Caco-2 (cell line): ENCODE results near the gene ZDHHC14. TPM values are rescaled to one million over a fixed set of nuclear protein-coding genes. Genes with fewer than 3 reads are reported as not detected.
"Not testable (repeated sequence)": the region's sequence is repeated elsewhere in the genome, so short reads cannot be mapped to it uniquely, and the experiment has no call there.

Experiments used
- BruUV-seq: library from RNA; stranded (reverse); fragments of 400-500 nt; replicated peaks from 2 replicates; lab custom pipeline; 2021; lab: Mats Ljungman, UMichigan
- CTCF ChIA-PET: fragments of 300-600 bp; sonication (Branson Sonifier 250); formaldehyde crosslinking; loops from one replicate; lab custom pipeline; 2022; ENCODE audit warnings: antibody characterized with exemption; lab: Charles Lee
- POLR2A ChIA-PET: fragments of 300-600 bp; sonication (Branson Sonifier 250); formaldehyde crosslinking; loops from one replicate; lab custom pipeline; 2022; ENCODE audit warnings: antibody characterized with exemption; lab: Charles Lee
- DNase-seq, 2 experiments: peaks; one replicate each; pipeline versions ENCODE4 v3.0.0 to v3.0.0-alpha.2; 2020 to 2022
- H3K27me3 ChIP-seq: replicated peaks from 2 replicates; pipeline ENCODE4 v1.6.0; 2011; ENCODE audit warnings: low read length; ENCODE audit not compliant: control insufficient read depth, insufficient read depth
- H3K36me3 ChIP-seq: 2 replicates; pipeline ENCODE4 v1.5.1; 2011; ENCODE audit warnings: low read length; ENCODE audit not compliant: control insufficient read depth, insufficient read depth
- H3K4me1 ChIP-seq: fragments of 250-450 bp; sonication (Bioruptor Pico); 2 replicates; pipeline ENCODE4 v1.5.1; 2020; ENCODE audit warnings: mild to moderate bottlenecking
- H3K4me3 ChIP-seq: 2 replicates; pipeline ENCODE4 v1.5.1; 2011; ENCODE audit warnings: low read depth, mild to moderate bottlenecking, control low read depth, low read length
- H3K9me3 ChIP-seq: fragments of 250-450 bp; sonication (Bioruptor Pico); 2 replicates; pipeline ENCODE4 v1.5.1; 2020; ENCODE audit warnings: mild to moderate bottlenecking, moderate library complexity
- H3K27ac Mint-ChIP-seq: one replicate; pipeline ENCODE4 v1.8.0; 2022; ENCODE audit warnings: mixed read lengths; ENCODE audit not compliant: unreplicated experiment
- H3K27me3 Mint-ChIP-seq: one replicate; pipeline ENCODE4 v1.8.0; 2022; ENCODE audit warnings: mixed read lengths; ENCODE audit not compliant: insufficient read depth, unreplicated experiment
- H3K36me3 Mint-ChIP-seq: one replicate; pipeline ENCODE4 v1.8.0; 2022; ENCODE audit warnings: mild to moderate bottlenecking, mixed read lengths; ENCODE audit not compliant: insufficient read depth, unreplicated experiment
- H3K4me1 Mint-ChIP-seq: one replicate; pipeline ENCODE4 v1.8.0; 2022; ENCODE audit warnings: low read depth, mixed read lengths; ENCODE audit not compliant: unreplicated experiment
- H3K4me3 Mint-ChIP-seq: one replicate; pipeline ENCODE4 v1.8.0; 2022; ENCODE audit warnings: mild to moderate bottlenecking, moderate library complexity, mixed read lengths; ENCODE audit not compliant: unreplicated experiment
- H3K9me3 Mint-ChIP-seq: one replicate; pipeline ENCODE4 v1.8.0; 2022; ENCODE audit warnings: mixed read lengths; ENCODE audit not compliant: unreplicated experiment
- intact Hi-C: fragments of 100-400 bp; cut with micrococcal nuclease; formaldehyde crosslinking; loops from one replicate; pipeline ENCODE4 v1.10.0; 2022; ENCODE audit not compliant: unreplicated experiment
- total RNA-seq: library from RNA; stranded (reverse); gene quantifications from 2 replicates; pipeline ENCODE4 v1.2.3, GENCODE V29; 2022
- TF ChIP-seq, protein P1 (sequence below), 2 experiments: fragments of 200-600 bp in 1 of 2; IDR thresholded peaks; 1 replicate in 1 of 2; 2 replicates in 1 of 2; pipeline versions ENCODE4 v1.5.1 to v1.8.0; 2011 to 2022; ENCODE audit warnings: antibody characterized with exemption in 1 of 2, control low read depth in 1 of 2, inconsistent platforms in 1 of 2, low read depth in 1 of 2, low read length in 1 of 2, mild to moderate bottlenecking in 1 of 2, moderate library complexity in 1 of 2; ENCODE audit not compliant: insufficient read depth in 1 of 2, severe bottlenecking in 1 of 2, unreplicated experiment in 1 of 2

The ZDHHC14 gene
- total RNA-seq, 1 experiment from 2014 or later: 22.1 TPM

DNA sequence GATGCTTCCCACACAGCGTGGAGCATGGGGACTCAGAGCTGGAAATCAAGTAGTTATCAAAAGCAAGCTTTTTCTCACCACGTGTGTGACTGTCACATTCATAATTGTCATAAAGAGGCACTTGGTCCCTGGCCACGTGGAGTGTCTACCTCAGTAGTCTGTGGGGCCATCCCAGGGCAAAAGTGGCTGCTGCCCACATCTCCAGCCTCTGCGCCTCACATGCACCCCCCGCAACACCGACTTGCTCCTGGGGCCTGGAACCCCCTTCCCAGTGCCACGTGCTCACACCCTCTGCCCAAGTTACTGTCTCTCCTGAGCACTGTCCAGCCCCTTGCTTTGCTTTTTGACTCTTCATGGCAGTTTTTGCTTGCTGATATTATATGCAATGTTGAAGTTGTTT, 308.9 kb downstream of the ZDHHC14 start:
- no peak for DNase-seq
- TF ChIP-seq, protein P1, sequence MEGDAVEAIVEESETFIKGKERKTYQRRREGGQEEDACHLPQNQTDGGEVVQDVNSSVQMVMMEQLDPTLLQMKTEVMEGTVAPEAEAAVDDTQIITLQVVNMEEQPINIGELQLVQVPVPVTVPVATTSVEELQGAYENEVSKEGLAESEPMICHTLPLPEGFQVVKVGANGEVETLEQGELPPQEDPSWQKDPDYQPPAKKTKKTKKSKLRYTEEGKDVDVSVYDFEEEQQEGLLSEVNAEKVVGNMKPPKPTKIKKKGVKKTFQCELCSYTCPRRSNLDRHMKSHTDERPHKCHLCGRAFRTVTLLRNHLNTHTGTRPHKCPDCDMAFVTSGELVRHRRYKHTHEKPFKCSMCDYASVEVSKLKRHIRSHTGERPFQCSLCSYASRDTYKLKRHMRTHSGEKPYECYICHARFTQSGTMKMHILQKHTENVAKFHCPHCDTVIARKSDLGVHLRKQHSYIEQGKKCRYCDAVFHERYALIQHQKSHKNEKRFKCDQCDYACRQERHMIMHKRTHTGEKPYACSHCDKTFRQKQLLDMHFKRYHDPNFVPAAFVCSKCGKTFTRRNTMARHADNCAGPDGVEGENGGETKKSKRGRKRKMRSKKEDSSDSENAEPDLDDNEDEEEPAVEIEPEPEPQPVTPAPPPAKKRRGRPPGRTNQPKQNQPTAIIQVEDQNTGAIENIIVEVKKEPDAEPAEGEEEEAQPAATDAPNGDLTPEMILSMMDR (IDR thresholded peaks at IDR 0.05; ENCODE audit: insufficient read depth in 1 of 2, low read depth in 1 of 2, low read length in 1 of 2, severe bottlenecking in 1 of 2, unreplicated experiment in 1 of 2): no peak
- ChIA-PET CTCF (no interaction called here), POLR2A (no interaction called here)
- no TSS peak for BruUV-seq
- Mint-ChIP-seq H3K4me1 (peaks cover 7% of the 10 kb centered on the region), H3K36me3 (no peaks in the 10 kb centered on the region), H3K4me3 (no peak overlapping the region), H3K9me3 (no peaks in the 10 kb centered on the region), H3K27ac (no peak overlapping the region), H3K27me3 (no peaks in the 10 kb centered on the region)
- intact Hi-C loops: loop anchor here (1.0 to 5.0 kb wide), 2 partner anchors 257 to 376 kb away; no protein-coding TSS in a partner anchor
- no peaks in the 10 kb centered on the region for H3K36me3 ChIP-seq
- 0 out of 2 replicates have a peak, but pooled peaks cover 5% of the 10 kb centered on the region for H3K4me1 ChIP-seq
- no peak overlapping the region for H3K4me3 ChIP-seq
- H3K27me3 ChIP-seq: no peaks in the 10 kb centered on the region
- H3K9me3 ChIP-seq: no peaks in the 10 kb centered on the region

DNA sequence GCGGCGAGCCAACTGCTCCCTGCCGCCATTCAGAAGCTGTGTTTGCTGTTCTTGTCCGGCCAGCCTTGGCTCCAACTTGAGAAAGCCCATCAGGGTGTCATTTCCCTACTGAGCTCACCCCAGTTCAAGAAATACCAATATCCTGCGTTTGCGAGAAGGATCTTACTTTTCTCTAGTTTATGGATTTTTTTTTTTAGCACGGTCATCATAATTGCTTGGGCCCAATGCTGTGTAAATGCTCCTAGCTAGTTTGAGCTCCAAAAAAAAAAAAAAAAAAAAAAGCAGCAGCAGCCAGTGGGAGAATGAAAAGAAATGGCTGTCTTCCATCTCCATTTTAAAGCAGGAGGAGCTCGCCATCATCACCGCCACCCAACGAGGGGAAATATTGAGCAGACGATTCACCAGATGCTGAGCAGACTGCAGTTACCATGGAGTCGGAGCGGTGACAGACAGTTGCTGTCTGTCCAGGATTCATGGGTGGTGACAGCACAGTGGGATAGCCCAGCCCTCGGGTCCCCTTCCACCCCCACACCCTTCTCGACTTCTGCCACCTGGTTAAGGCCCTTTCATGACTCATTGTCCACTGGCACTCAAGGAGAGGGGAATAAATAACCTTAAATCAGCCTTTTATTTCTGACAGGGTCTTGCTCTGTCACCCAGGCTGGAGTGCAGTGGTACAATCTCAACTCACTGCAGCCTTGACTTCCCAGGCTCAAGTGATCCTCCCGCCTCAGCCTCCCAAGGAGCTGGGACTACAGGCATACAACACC, 309.6 kb downstream of the ZDHHC14 start:
- Histone ChIP-seq H3K4me1 (0 out of 2 replicates have a peak, but pooled peaks cover 5% of the 10 kb centered on the region), H3K27me3 (no peaks in the 10 kb centered on the region), H3K4me3 (no peak overlapping the region), H3K9me3 (no peaks in the 10 kb centered on the region), H3K36me3 (no peaks in the 10 kb centered on the region)
- intact Hi-C loops: loop anchor here (5.0 kb wide), 1 partner anchor 257 kb away; no protein-coding TSS in a partner anchor
- Mint-ChIP-seq H3K4me1 (peaks cover 7% of the 10 kb centered on the region), H3K36me3 (no peaks in the 10 kb centered on the region), H3K27me3 (no peaks in the 10 kb centered on the region), H3K9me3 (no peaks in the 10 kb centered on the region), H3K4me3 (no peak overlapping the region), H3K27ac (no peak overlapping the region)
- CTCF ChIA-PET: no interaction called here
- no peak for DNase-seq
- POLR2A ChIA-PET: no interaction called here
- TF ChIP-seq, protein P1 (IDR thresholded peaks at IDR 0.05; ENCODE audit: insufficient read depth in 1 of 2, low read depth in 1 of 2, low read length in 1 of 2, severe bottlenecking in 1 of 2, unreplicated experiment in 1 of 2): no peak
- BruUV-seq: no TSS peak

DNA sequence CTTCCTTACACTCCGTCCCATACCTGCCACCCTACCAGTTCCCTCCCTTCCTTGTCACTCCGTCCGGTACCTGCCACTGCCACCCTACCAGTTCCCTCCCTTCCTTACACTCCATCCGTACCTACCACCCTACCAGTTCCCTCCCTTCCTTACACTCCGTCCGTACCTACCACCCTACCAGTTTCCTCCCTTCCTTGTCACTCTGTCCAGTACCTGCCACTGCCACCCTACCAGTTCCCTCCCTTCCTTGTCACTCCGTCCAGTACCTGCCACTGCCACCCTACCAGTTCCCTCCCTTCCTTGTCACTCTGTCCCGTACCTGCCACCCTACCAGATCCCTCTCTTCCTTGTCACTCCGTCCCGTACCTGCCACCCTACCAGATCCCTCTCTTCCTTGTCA, 310.6 kb downstream of the ZDHHC14 start:
- H3K4me3 Mint-ChIP-seq, H3K27me3 Mint-ChIP-seq, H3K27me3 ChIP-seq, H3K9me3 Mint-ChIP-seq, POLR2A ChIA-PET, CTCF ChIA-PET, H3K4me1 ChIP-seq, H3K4me1 Mint-ChIP-seq, DNase-seq, H3K9me3 ChIP-seq, H3K27ac Mint-ChIP-seq, H3K36me3 ChIP-seq, BruUV-seq, H3K36me3 Mint-ChIP-seq, H3K4me3 ChIP-seq: not testable (repeated sequence)
- intact Hi-C loops: loop anchor here (5.0 kb wide), 1 partner anchor 256 kb away; no protein-coding TSS in a partner anchor
